Ovary (tissue), 9 donors: Measurements from ENCODE around the gene ALCAM. TPM values are rescaled to one million over a fixed set of nuclear protein-coding genes. Genes with fewer than 3 reads are reported as not detected.

Source experiments
- DNase-seq, 5 donors: peaks; one replicate each; pipeline ENCODE4 v3.0.0-alpha.2; 2019 to 2020
- H3K27ac ChIP-seq, 2 donors: fragments of 200-600 bp; one replicate each; pipeline versions ENCODE4 v1.5.1 to v1.8.0; 2019 to 2022
- H3K27me3 ChIP-seq: fragments of 200-600 bp; one replicate; pipeline ENCODE4 v1.8.0; 2022
- H3K36me3 ChIP-seq: fragments of 200-600 bp; sonication (generic); one replicate; pipeline ENCODE4 v1.5.1; 2019
- H3K4me1 ChIP-seq: one replicate; pipeline ENCODE4 v1.8.1; 2013; ENCODE audit warnings: mild to moderate bottlenecking, moderate library complexity; ENCODE audit not compliant: insufficient read depth
- H3K4me3 ChIP-seq: fragments of 200-600 bp; sonication (generic); one replicate; pipeline ENCODE4 v1.5.1; 2017
- H3K9me3 ChIP-seq, 2 donors: fragments of 200-600 bp in 1 of 2; sonication (generic) in 1 of 2; one replicate each; pipeline versions ENCODE4 v1.5.1 to v1.8.1; 2013 to 2019; ENCODE audit warnings: mild to moderate bottlenecking in 1 of 2, moderate library complexity in 1 of 2
- CTCF ChIP-seq, 3 donors: fragments of 450-650 bp in 2 of 3; fragments of 200-600 bp in 1 of 3; IDR thresholded peaks; one replicate each; pipeline versions ENCODE4 v1.5.1 to v1.8.0; 2016 to 2022; ENCODE audit warnings: antibody characterized with exemption in 3 of 3, mild to moderate bottlenecking in 1 of 3
- EP300 ChIP-seq: sonication (generic); formaldehyde crosslinking; IDR thresholded peaks from one replicate; pipeline ENCODE4 v1.6.1; 2017; ENCODE audit warnings: antibody characterized with exemption
- POLR2A ChIP-seq: fragments of 450-650 bp; IDR thresholded peaks from one replicate; pipeline ENCODE4 v1.6.1; 2017; ENCODE audit warnings: antibody characterized with exemption, mild to moderate bottlenecking, moderate library complexity
- WGBS, 3 donors: extraction: QIAGEN DNeasy Blood & Tissue Kit in 1 of 3; methylation state at CpG; one replicate each; pipeline versions ENCODE4 v1.1.5 to v1.1.7; 2013 to 2017; 5-methylcytosine and 5-hydroxymethylcytosine counted together
- intact Hi-C, 4 donors: fragments of 100-400 bp; cut with DNase I; formaldehyde crosslinking; loops; one replicate each; pipeline versions ENCODE4 v1.11.0 to v1.15.1; 2022 to 2023
- polyA plus RNA-seq, 2 donors: library from polyadenylated mRNA; stranded (reverse); fragments of 200-250 nt in 1 of 2; fragments of 350-450 nt in 1 of 2; fragmentation: Illumina TruSeq in 1 of 2; extraction: RNeasy Lipid Tissue Mini Kit (QIAGEN cat#74804) in 1 of 2; gene quantifications; one replicate each; pipeline ENCODE4 v1.2.3, GENCODE V29; 2013 to 2014
- total RNA-seq, 7 donors: library from RNA; depleted of rRNA in 2 of 7; stranded (reverse); fragments of >200 nt in 2 of 7; fragmentation: NEBNext Ultra II Directional in 3 of 7; extraction: Animal tissue kit (Norgen Biotek cat#: 25700) in 3 of 7; gene quantifications; one replicate each; pipeline versions ENCODE4 v1.1.0 to v1.2.4, GENCODE V29; 2016 to 2023
- donor health status: DM: no; HTN: no; CAD: no; lungs with moderate emphysema.
- donor health status: DM: no; HTN: no; CAD: no.
- donor health status: Bipolar disorder and iron deficiency.
- donor health status: DM: yes; HTN: yes; CAD: no.
- donor health status: DM: no; HTN: no; CAD: no.
- donor health status: DM: yes; HTN: yes; CAD: no.

The ALCAM gene
- total and polyA plus RNA-seq, 9 donors, result 25.0 to 279 (median 52.1) TPM

- H3K27me3 ChIP-seq, result no peaks in the 10 kb centered on the region
- intact Hi-C loops, result no loop called here
- no peaks in the 10 kb centered on the region for H3K9me3 ChIP-seq
- no peak for TF ChIP-seq EP300
- no peak for TF ChIP-seq POLR2A
- TF ChIP-seq CTCF (IDR thresholded peaks at IDR 0.05), result no peak
- no peaks in the 10 kb centered on the region for H3K36me3 ChIP-seq
- H3K4me1 ChIP-seq, result no peaks in the 10 kb centered on the region
- no peak for DNase-seq
- no peak overlapping the region for H3K4me3 ChIP-seq
- H3K27ac ChIP-seq, result no peak overlapping the region
- 71 to 77% (median 75%) methylated on average over 2 of the region's 2 CpGs for WGBS, 3 donors
Observed at GRCh38 chr3:105555206-105555605, 188.5 kb downstream of the ALCAM start.

GRCh38 chr3:105559856-105560255, 193.1 kb downstream of the ALCAM start:
- Histone ChIP-seq H3K27me3 (peaks cover 3% of the 10 kb centered on the region), H3K27ac (no peak overlapping the region)
- no peak for DNase-seq

GRCh38 chr3:105561876-105562275, 195.2 kb downstream of the ALCAM start:
- Histone ChIP-seq H3K9me3 (no peaks in the 10 kb centered on the region), H3K36me3 (no peaks in the 10 kb centered on the region), H3K27me3 (peaks cover 3% of the 10 kb centered on the region), H3K4me1 (no peaks in the 10 kb centered on the region), H3K4me3 (no peak overlapping the region), H3K27ac (no peak overlapping the region)
- intact Hi-C loops, result no loop called here
- 89 to 97% (median 95%) methylated on average over 1 of the region's 1 CpG for WGBS, 3 donors
- no peak for TF ChIP-seq EP300
- TF ChIP-seq CTCF (IDR thresholded peaks at IDR 0.05), result no peak
- no peak for TF ChIP-seq POLR2A
- DNase-seq, result no peak

More at GRCh38 chr3:105559856-105560255, 193.1 kb downstream of the ALCAM start:
- H3K4me1 ChIP-seq, result no peaks in the 10 kb centered on the region
- WGBS, 3 donors, result 90 to 100% (median 92%) methylated on average over 1 of the region's 1 CpG
- H3K36me3 ChIP-seq, result no peaks in the 10 kb centered on the region
- intact Hi-C loops, result no loop called here
- H3K4me3 ChIP-seq, result no peak overlapping the region
- no peak for TF ChIP-seq EP300
- TF ChIP-seq POLR2A, result no peak
- TF ChIP-seq CTCF (IDR thresholded peaks at IDR 0.05), result no peak
- no peaks in the 10 kb centered on the region for H3K9me3 ChIP-seq

GRCh38 chr3:105564546-105565288, 198.0 kb downstream of the ALCAM start:
- Histone ChIP-seq H3K4me3 (no peak overlapping the region), H3K36me3 (no peaks in the 10 kb centered on the region), H3K9me3 (no peaks in the 10 kb centered on the region), H3K27ac (no peak overlapping the region), H3K27me3 (peaks cover 3% of the 10 kb centered on the region), H3K4me1 (no peaks in the 10 kb centered on the region)
- WGBS, 3 donors, result 92 to 96% (median 93%) methylated on average over 6 of the region's 6 CpGs
- TF ChIP-seq POLR2A (no peak), CTCF (IDR thresholded peaks at IDR 0.05) (no peak), EP300 (no peak)
- DNase-seq, result no peak
- intact Hi-C loops, result no loop called here
